HG02642 (cell line): ENCODE measurements around the gene VENTX.

Source experiments
- ATAC-seq: cut with Tn5 transposase; IDR thresholded peaks from one replicate; pipeline ENCODE4 v1.9.1; 2021; ENCODE audit warnings: mild to moderate bottlenecking; ENCODE audit not compliant: unreplicated experiment, poor library complexity

VENTX gene

GRCh38 chr10:133237588-133238465 lies at the start of gene VENTX:
TSS of gene VENTX (plus strand) at chr10:133237855. CDS start at chr10:133237915, 60 bp downstream.
- ATAC-seq = no peak

- ATAC-seq = no peak
Measured at GRCh38 chr10:133187906-133188681, 49.6 kb upstream of the VENTX start.

DNA sequence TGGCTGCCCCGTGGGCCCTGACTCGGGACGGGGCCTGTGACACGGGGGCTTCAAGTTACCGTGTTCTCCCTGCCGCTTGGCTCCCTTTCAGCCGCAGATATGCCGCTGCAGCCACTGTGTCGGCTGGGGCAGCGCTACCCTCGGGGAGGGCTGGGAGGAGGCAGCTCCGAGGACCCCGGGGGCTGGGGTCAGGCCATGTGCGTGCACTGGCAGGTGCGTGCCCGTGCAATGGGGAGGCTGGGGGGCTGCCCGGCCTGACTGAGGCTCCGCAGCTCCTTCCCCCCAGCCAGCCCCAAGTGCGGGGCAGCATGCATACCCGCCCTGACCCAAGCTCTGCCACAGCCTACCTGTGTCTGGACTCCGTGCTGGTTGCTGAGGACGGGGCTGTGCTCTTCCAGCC lies 48.4 kb upstream of the VENTX start:
- no peak for ATAC-seq

- ATAC-seq = no peak
Measured at GRCh38 chr10:133189726-133190125, 47.9 kb upstream of the VENTX start.

- ATAC-seq = no peak
Measured at GRCh38 chr10:133190225-133190624, 47.4 kb upstream of the VENTX start.

DNA sequence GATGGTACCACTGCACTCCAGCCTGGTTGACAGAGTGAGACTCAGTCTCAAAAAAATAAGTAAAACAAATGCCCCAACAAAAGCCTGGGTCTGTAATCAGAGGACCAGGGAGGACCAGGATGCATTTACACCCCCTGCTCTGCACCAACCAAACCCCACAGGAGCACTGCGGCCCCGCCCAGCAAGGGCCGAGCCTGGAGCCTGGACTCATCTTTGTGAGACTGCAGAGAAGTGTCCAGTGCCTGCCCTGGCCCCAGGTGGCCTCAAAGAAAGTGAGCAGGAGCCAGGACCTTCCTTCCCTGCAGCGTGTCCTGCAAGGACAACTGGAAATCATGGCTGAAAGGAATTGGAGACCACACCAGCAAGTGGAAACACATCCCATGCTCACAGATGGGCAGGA lies 46.0 kb upstream of the VENTX start:
- ATAC-seq = no peak

DNA sequence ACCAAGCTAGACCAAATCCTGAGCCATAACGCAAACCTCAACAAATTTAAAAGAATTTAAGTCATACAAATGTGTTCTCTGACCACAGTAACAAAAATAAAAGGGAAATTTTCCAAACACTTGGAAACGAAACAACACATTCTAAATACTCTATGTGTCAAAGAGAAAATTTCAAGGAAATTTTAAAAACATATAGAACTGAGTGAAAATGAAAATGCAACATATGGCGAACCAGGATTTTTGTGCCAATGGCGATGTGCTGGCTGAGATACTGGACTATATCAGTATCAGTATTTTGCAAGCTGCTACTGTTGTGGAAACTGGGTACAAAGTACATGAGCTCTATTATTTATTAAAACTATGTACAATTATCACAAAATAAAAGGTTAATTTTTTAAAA lies 43.5 kb upstream of the VENTX start:
- ATAC-seq = no peak

GRCh38 chr10:133195096-133195495 lies 42.6 kb upstream of the VENTX start:
- ATAC-seq = no peak

GRCh38 chr10:133195611-133196010 lies 42.0 kb upstream of the VENTX start:
- no peak for ATAC-seq

GRCh38 chr10:133196221-133196915 lies 41.3 kb upstream of the VENTX start:
- no peak for ATAC-seq

GRCh38 chr10:133196936-133197758 lies 40.5 kb upstream of the VENTX start:
- no peak for ATAC-seq

GRCh38 chr10:133197786-133198185 lies 39.9 kb upstream of the VENTX start:
- no peak for ATAC-seq

GRCh38 chr10:133198206-133198605 lies 39.4 kb upstream of the VENTX start:
- no peak for ATAC-seq

GRCh38 chr10:133198621-133199487 lies 38.8 kb upstream of the VENTX start:
- ATAC-seq = no peak

GRCh38 chr10:133199488-133199885 lies 38.2 kb upstream of the VENTX start:
- ATAC-seq = no peak

DNA sequence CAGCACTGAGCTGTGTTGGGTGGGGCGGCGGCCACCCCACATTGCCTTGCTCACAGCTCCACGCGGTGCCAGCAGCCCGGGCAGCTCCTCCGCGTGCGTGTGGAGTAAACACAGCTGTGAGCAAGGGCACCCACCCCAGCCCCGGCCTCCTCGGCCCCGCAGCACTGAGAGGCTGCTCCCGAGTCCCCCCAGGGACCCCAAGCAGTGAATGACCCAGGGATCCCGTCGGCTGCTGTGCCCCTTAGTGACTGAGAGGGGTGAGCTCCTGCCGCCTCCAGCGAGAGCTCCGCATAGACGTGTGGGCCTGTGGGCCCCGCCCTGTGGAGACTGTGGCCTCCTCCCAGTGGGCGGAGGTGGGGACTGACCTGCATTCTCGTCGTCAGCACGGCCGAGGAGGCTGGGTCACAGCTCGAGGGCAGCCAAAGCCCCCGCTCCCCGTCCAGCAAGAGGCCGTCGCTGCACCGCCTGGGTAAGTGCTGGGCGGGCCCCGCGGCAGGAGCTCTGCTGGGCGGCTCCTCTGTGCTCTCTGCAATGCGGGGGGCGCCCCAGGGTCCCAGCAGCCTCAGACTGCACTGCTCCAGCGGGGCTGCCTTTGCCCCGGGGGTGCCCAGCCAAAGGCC lies 37.6 kb upstream of the VENTX start:
- no peak for ATAC-seq

DNA sequence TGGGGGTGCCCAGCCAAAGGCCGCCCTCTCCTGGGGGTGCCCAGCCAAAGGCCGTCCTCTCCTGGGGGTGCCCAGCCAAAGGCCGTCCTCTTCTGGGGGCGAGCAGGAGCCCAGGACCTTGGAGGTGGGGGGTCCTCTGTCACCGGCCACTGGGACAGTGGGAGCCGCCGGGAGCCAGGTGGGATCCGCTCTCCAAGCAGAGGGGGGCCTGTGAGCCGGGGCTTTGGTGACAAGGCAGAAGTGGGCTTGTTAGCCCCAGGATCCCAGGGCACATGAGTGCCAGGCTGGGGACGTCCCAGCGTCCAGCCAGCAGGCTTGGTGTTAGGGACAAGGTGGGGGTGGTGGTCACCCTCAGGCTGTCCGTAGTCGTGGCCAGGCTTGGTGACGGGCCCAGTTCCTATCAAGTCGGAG lies 37.0 kb upstream of the VENTX start:
- ATAC-seq = no peak

DNA sequence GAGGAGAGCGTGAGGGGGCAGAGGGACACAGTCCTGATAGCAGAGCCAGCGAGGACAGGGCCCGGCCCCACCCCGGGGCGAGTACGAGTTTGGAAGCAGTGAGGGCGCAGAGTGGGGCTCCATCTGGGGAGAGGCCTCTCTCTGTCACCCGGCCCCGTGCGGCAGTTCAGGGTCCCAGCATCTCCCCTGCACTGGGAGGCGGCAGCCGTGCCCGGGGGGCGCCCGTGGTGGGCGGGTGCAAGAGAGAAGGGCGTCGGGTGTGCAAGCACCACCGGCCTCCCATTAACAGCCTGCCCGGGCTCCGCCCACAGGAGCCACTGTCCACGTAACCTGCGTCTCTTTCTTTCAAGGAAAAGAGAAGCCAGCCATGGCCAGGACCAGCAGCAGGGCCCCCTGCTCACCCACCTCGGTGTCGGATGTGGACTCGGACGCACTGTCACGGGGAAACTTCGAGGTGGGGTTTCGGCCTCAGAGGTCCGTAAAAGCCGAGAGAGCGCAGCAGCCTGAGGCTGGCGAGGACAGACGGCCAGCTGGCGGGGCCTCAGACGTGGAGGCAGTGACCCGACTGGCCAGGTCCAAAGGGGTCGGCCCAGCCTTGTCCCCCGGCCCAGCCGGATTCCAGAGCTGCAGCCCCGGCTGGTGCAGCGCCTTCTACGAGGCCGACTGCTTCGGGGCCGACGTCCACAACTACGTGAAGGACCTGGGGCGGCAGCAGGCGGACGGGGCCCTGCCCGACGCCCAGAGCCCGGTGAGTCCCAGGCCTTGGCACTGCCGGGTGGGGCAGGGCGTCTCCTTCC lies 36.3 kb upstream of the VENTX start:
- no peak for ATAC-seq
